Stimulated activated CD8-positive, alpha-beta memory T cell treated with anti-CD3 and anti-CD28 coated beads, Interleukin-4, amount 100 ng/mL, for 4 hours (primary cell): ENCODE measurements around the gene KNDC1.

Experiments
- DNase-seq, 2 donors: peaks; one replicate each; pipeline ENCODE4 v3.0.0-alpha.2; 2020; ENCODE audit warnings: low read depth in 2 of 2, low spot score in 1 of 2

KNDC1 gene

DNA sequence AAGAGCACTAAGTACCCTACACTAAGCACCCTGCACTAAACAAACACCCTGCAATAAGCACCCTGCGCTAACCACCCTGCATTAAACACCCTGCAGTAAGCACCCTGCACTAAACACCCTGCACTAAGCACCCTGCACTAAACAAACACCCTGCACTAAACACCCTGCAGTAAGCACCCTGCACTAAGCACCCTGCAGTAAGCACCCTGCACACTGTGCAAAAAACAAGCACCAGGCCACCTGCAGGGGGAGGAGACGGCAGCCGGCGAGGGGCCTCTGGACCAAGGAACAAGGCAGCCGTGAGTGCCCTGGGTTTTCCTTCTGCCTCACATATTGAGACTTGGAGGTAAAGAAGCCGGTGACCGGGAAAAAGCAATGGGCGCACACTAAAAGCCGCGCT is 30.2 kb downstream of the KNDC1 start:
- DNase-seq, result no peak

GRCh38 chr10:133191651-133192050 is 31.6 kb downstream of the KNDC1 start:
- no peak for DNase-seq

DNA sequence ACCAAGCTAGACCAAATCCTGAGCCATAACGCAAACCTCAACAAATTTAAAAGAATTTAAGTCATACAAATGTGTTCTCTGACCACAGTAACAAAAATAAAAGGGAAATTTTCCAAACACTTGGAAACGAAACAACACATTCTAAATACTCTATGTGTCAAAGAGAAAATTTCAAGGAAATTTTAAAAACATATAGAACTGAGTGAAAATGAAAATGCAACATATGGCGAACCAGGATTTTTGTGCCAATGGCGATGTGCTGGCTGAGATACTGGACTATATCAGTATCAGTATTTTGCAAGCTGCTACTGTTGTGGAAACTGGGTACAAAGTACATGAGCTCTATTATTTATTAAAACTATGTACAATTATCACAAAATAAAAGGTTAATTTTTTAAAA is 34.1 kb downstream of the KNDC1 start:
- DNase-seq, result no peak

DNA sequence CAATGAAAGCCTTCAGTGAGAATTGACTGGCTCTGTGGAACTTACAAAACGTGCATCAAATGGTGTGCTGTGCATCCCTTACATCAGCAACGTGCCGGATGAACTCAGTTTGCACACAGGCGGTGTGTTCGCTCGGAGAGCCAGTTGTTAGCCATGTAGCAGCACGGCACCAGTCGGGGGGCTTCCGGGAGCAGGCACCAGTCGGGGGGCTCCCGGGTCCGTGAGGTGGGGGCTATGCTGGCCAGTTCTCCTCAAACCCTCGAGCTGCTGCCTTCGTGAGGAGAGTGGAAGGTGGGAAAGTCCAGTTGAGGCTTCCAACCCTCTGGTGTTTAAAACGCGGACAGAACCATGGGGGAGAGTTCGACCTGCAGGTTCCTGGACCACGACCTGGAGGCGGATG is 35.1 kb downstream of the KNDC1 start:
- no peak for DNase-seq

- no peak for DNase-seq
These were observed 35.6 kb downstream of the KNDC1 start for GRCh38 chr10:133195611-133196010.

- no peak for DNase-seq
These were observed 36.3 kb downstream of the KNDC1 start for GRCh38 chr10:133196221-133196915.

DNA sequence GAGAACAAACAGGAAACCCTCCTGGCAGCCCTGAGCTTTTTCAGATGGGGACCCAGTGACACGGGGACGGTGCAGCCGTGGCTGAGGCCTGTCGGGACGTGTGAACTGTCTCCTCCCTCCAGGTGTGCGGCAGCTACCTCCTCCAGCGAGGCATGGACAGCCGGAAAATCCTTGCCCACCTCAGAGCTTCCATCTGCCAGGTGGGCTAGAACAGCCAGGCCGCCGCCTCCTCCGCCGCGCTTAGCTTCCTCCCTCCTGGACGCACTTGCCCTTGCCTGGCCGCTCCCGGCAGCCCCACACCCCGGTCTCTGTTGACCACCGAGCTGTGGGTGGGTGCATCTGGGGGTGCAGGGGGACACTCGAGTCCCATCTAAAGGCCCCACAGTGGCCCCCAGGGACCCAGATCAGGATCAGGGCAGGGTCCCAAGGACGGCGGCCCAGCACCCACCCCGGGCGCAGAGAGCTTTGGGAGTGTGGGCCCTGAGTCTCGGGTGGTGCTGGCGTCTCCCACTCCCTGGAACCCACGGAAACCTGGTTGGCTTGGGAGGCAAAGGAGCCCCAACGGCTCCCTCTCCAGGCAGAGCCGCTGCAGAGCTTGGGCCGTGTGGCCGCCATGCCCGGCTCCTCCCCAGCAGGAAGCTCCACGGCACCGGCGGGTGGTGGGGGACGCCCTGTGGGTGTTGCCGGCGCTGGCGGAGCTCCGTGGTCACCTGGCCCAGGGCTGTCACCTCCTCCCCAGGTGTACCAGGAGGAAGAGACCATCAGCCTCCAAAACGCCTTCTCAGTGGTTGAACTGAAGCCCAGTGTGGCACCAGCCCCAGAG is 37.1 kb downstream of the KNDC1 start:
- DNase-seq, result no peak

- DNase-seq, result no peak
These were observed 37.8 kb downstream of the KNDC1 start for GRCh38 chr10:133197786-133198185.

DNA sequence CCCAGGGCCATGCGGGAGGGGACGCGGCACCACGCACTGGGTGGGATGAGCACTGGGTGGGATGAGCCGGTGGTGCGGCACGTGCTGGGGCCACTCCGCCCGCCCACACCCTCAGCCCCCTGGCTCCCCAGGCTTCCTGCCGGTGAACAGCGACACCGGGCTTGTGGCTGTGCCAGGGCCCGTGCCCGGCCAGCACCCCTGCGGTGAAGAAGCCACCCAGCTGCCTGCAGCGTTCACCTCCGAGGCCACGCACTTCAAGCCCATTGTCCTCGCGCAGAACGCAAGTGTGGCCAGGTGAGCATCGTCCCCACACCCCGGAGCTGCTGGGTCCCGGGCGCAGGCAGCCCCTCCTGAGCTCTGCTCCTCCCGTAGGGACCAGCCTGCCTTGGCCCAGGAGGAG is 38.2 kb downstream of the KNDC1 start:
- no peak for DNase-seq

GRCh38 chr10:133198621-133199487 is 38.8 kb downstream of the KNDC1 start:
- DNase-seq, result no peak

DNA sequence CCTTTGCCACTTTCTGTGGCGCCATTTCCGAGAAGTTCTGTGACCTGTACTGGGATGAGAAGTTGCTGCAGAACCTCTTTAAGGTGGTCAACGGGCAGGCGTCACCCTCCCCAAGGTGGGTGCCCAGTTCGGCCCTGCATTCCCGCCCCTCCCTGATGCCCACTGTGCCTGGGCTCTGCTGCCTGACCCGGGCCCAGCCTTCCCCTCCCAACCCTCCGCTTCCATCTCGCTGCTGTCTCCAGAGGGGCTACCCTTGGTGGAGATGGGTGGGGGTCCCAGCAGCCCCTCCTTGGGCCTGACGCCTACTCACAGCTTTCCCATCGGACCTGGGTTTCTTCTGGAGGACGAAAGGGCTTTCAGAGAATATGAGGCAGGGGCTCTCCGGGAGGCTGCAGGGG is 39.5 kb downstream of the KNDC1 start:
- no peak for DNase-seq

DNA sequence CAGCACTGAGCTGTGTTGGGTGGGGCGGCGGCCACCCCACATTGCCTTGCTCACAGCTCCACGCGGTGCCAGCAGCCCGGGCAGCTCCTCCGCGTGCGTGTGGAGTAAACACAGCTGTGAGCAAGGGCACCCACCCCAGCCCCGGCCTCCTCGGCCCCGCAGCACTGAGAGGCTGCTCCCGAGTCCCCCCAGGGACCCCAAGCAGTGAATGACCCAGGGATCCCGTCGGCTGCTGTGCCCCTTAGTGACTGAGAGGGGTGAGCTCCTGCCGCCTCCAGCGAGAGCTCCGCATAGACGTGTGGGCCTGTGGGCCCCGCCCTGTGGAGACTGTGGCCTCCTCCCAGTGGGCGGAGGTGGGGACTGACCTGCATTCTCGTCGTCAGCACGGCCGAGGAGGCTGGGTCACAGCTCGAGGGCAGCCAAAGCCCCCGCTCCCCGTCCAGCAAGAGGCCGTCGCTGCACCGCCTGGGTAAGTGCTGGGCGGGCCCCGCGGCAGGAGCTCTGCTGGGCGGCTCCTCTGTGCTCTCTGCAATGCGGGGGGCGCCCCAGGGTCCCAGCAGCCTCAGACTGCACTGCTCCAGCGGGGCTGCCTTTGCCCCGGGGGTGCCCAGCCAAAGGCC is 40.1 kb downstream of the KNDC1 start:
- no peak for DNase-seq

GRCh38 chr10:133200621-133201031 is 40.6 kb downstream of the KNDC1 start:
- no peak for DNase-seq

GRCh38 chr10:133201151-133201947 is 41.3 kb downstream of the KNDC1 start:
- no peak for DNase-seq

DNA sequence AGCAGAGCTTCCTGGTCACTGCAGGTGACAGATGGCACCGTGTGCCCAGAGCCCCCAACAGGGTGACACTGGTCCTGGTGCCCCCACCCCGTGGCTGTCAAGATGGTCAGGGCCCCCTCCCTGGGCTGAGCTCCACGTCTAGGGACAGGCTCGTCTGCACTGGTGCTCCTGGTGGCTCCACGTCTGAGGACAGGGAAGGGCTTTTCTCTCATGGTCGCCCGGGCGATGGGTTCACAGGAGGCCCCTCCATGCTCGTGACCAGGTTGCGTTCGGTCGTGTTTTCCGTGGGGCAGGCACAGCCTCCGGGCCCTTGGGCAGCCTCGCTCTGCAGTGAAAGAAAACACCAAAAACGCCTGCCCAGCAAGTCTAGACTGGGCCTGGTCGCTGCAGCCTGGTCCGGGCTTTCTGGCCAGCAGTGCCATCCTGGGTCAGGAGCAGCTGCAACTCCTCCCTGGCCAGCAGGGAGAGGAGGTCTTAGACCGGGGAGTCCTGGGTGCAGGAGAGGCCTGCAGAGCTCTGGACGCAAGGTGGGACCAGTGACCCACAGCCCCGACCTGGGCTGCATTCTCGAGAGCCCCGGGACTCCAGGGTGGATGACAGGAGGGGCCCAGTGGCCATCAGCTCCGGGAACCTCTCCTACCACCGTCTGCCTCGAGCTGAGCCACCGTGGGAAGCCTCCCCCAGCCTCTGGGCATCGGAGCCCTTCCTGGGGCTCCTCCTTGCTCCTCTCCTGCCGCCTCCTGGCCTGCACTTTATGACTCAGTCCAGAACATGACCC is 42.1 kb downstream of the KNDC1 start:
- no peak for DNase-seq

DNA sequence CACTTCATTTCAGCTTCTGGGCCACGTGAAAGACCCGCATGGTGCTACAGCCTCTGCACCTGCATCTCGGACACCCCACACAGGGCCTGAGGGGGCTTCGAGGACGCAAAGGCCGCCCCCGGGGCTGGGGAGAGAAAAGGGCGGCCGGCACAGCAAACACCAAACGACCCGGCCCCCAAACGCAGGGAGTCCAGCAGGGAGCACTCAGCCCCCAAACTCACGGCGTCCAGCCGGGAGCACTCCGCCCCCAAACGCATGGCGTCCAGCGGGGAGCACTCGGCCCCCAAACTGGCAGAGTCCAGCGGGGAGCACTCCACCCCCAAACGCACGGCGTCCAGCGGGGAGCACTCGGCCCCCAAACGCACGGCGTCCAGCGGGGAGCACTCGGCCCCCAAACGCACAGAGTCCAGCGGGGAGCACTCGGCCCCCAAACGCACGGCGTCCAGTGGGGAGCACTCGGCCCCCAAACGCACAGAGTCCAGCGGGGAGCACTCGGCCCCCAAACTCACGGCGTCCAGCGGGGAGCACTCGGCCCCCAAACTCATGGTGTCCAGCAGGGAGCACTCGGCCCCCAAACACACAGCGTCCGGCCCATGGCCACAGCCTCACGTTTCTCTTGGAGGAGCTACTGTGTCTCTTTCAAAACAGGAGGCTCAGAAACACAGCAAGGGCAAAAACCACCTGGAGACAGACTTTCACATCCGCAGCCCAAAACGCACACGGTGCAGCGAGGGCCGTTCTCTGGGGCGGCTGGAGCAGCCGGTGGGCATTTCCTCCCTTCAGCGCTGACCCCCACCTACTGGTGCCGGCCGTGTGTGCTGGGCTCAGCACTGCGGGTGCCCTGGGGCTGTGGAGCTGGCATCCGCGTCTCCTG is 43.0 kb downstream of the KNDC1 start:
- DNase-seq, result no peak

GRCh38 chr10:133203652-133204195 is 43.7 kb downstream of the KNDC1 start:
- no peak for DNase-seq

- DNase-seq, result no peak
These were observed 44.4 kb downstream of the KNDC1 start for GRCh38 chr10:133204226-133205015.
